ENCODE data around the gene SENP1. TPM values are rescaled to one million over a fixed set of nuclear protein-coding genes. Genes with fewer than 3 reads are reported as not detected.

SENP1 gene
- total RNA-seq, 1 experiment from 2014 or later = 44.5 TPM

GRCh38 chr12:48106681-48107613 is 1.1 kb upstream of the SENP1 start:
- Histone ChIP-seq H2AFZ (ENCODE audit: low read length) (peak overlapping the region; percentile 44; the same call in 1 of the 2 replicates), H3K27ac (ENCODE audit: low read length) (peak overlapping the region; percentile 91), H3K9me2 (replicated peaks; ENCODE audit: insufficient read depth, low read length) (no peaks in the 10 kb centered on the region), H3K4me3 (ENCODE audit: low read length) (peak overlapping the region; percentile 77), H3K27me3 (ENCODE audit: low read length) (no peaks in the 10 kb centered on the region), H3K79me2 (ENCODE audit: low read length) (peaks cover 56% of the 10 kb centered on the region), H3K9me3 (ENCODE audit: low read length) (no peaks in the 10 kb centered on the region), H3K36me3 (ENCODE audit: insufficient read depth, low read length) (no peaks in the 10 kb centered on the region), H4K20me1 (ENCODE audit: insufficient read depth, low read depth, low read length) (no peaks in the 10 kb centered on the region), H3K9ac (ENCODE audit: low read length) (peak overlapping the region; percentile 92), H3K4me1 (ENCODE audit: low read length) (peaks cover 45% of the 10 kb centered on the region), H3K4me2 (ENCODE audit: low read depth, low read length, poor library complexity, severe bottlenecking) (peak overlapping the region; percentile 94)
- DNase-seq = peak; percentile 69

GRCh38 chr12:48105321-48105866 is 485 bp downstream of the SENP1 start:
- Histone ChIP-seq H2AFZ (ENCODE audit: low read length) (peak overlapping the region; percentile 58; the same call in 1 of the 2 replicates), H3K79me2 (ENCODE audit: low read length) (peaks cover 71% of the 10 kb centered on the region), H3K9ac (ENCODE audit: low read length) (peak overlapping the region; percentile 92), H3K4me3 (ENCODE audit: low read length) (peak overlapping the region; percentile 77), H3K9me2 (replicated peaks; ENCODE audit: insufficient read depth, low read length) (no peaks in the 10 kb centered on the region), H3K4me2 (ENCODE audit: low read depth, low read length, poor library complexity, severe bottlenecking) (peak overlapping the region; percentile 94), H3K27ac (ENCODE audit: low read length) (peak overlapping the region; percentile 91), H3K9me3 (ENCODE audit: low read length) (no peaks in the 10 kb centered on the region), H3K36me3 (ENCODE audit: insufficient read depth, low read length) (no peaks in the 10 kb centered on the region), H4K20me1 (ENCODE audit: insufficient read depth, low read depth, low read length) (no peaks in the 10 kb centered on the region), H3K4me1 (ENCODE audit: low read length) (peaks cover 52% of the 10 kb centered on the region), H3K27me3 (ENCODE audit: low read length) (no peaks in the 10 kb centered on the region)
- peak; percentile 84 for DNase-seq

GRCh38 chr12:48104531-48104930 is 1.3 kb downstream of the SENP1 start:
- Histone ChIP-seq H3K4me3 (ENCODE audit: low read length) (peak overlapping the region; percentile 77), H3K27ac (ENCODE audit: low read length) (peak overlapping the region; percentile 91), H3K36me3 (ENCODE audit: insufficient read depth, low read length) (no peaks in the 10 kb centered on the region; the same call in 1 of the 2 replicates)

GRCh38 chr12:48092611-48093010 is 13.3 kb downstream of the SENP1 start:
- Histone ChIP-seq H4K20me1 (ENCODE audit: insufficient read depth, low read depth, low read length) (no peaks in the 10 kb centered on the region), H3K4me1 (ENCODE audit: low read length) (peaks cover 25% of the 10 kb centered on the region), H3K27me3 (ENCODE audit: low read length) (no peaks in the 10 kb centered on the region), H3K4me3 (ENCODE audit: low read length) (no peak overlapping the region), H3K79me2 (ENCODE audit: low read length) (peaks cover 49% of the 10 kb centered on the region), H3K36me3 (ENCODE audit: insufficient read depth, low read length) (peaks cover 51% of the 10 kb centered on the region), H3K9me2 (replicated peaks; ENCODE audit: insufficient read depth, low read length) (no peaks in the 10 kb centered on the region), H3K9me3 (ENCODE audit: low read length) (no peaks in the 10 kb centered on the region), H3K4me2 (ENCODE audit: low read depth, low read length, poor library complexity, severe bottlenecking) (no peak overlapping the region), H2AFZ (ENCODE audit: low read length) (no peak overlapping the region), H3K9ac (ENCODE audit: low read length) (no peak overlapping the region), H3K27ac (ENCODE audit: low read length) (no peak overlapping the region)
- DNase-seq = no peak

More at GRCh38 chr12:48104531-48104930, 1.3 kb downstream of the SENP1 start:
- H3K9me2 ChIP-seq (replicated peaks; ENCODE audit: insufficient read depth, low read length) = no peaks in the 10 kb centered on the region
- peak; percentile 63 for DNase-seq
- H3K9me3 ChIP-seq (ENCODE audit: low read length) = no peaks in the 10 kb centered on the region
- no peaks in the 10 kb centered on the region for H3K27me3 ChIP-seq (ENCODE audit: low read length)
- peaks cover 80% of the 10 kb centered on the region for H3K79me2 ChIP-seq (ENCODE audit: low read length)
- H3K4me2 ChIP-seq (ENCODE audit: low read depth, low read length, poor library complexity, severe bottlenecking) = peak overlapping the region; percentile 94
- H3K9ac ChIP-seq (ENCODE audit: low read length) = peak overlapping the region; percentile 92
- H3K4me1 ChIP-seq (ENCODE audit: low read length) = peaks cover 52% of the 10 kb centered on the region
- no peak overlapping the region for H2AFZ ChIP-seq (ENCODE audit: low read length)
- H4K20me1 ChIP-seq (ENCODE audit: insufficient read depth, low read depth, low read length) = no peaks in the 10 kb centered on the region

GRCh38 chr12:48086327-48086726 is 19.6 kb downstream of the SENP1 start:
- Histone ChIP-seq H3K4me1 (ENCODE audit: low read length) (peaks cover 46% of the 10 kb centered on the region), H3K9me3 (ENCODE audit: low read length) (no peaks in the 10 kb centered on the region), H3K27me3 (ENCODE audit: low read length) (no peaks in the 10 kb centered on the region), H3K9me2 (replicated peaks; ENCODE audit: insufficient read depth, low read length) (no peaks in the 10 kb centered on the region), H3K4me3 (ENCODE audit: low read length) (no peak overlapping the region), H2AFZ (ENCODE audit: low read length) (no peak overlapping the region), H3K79me2 (ENCODE audit: low read length) (peaks cover 13% of the 10 kb centered on the region; the same call in 1 of the 2 replicates), H4K20me1 (ENCODE audit: insufficient read depth, low read depth, low read length) (no peaks in the 10 kb centered on the region), H3K9ac (ENCODE audit: low read length) (no peak overlapping the region), H3K27ac (ENCODE audit: low read length) (peak overlapping the region; percentile 11; the same call in 1 of the 2 replicates), H3K4me2 (ENCODE audit: low read depth, low read length, poor library complexity, severe bottlenecking) (no peak overlapping the region), H3K36me3 (ENCODE audit: insufficient read depth, low read length) (peaks cover 44% of the 10 kb centered on the region)
- no peak for DNase-seq

- Histone ChIP-seq H3K9ac (ENCODE audit: low read length) (0 out of 2 replicates have a peak overlapping the region, but pooled peaks have one; percentile 1), H4K20me1 (ENCODE audit: insufficient read depth, low read depth, low read length) (no peaks in the 10 kb centered on the region), H3K4me3 (ENCODE audit: low read length) (no peak overlapping the region), H3K9me2 (replicated peaks; ENCODE audit: insufficient read depth, low read length) (no peaks in the 10 kb centered on the region), H2AFZ (ENCODE audit: low read length) (no peak overlapping the region), H3K4me2 (ENCODE audit: low read depth, low read length, poor library complexity, severe bottlenecking) (no peak overlapping the region), H3K4me1 (ENCODE audit: low read length) (peaks cover 37% of the 10 kb centered on the region), H3K79me2 (ENCODE audit: low read length) (peaks cover 8% of the 10 kb centered on the region; the same call in 1 of the 2 replicates), H3K27ac (ENCODE audit: low read length) (peak overlapping the region; percentile 48), H3K36me3 (ENCODE audit: insufficient read depth, low read length) (peaks cover 46% of the 10 kb centered on the region), H3K9me3 (ENCODE audit: low read length) (no peaks in the 10 kb centered on the region), H3K27me3 (ENCODE audit: low read length) (no peaks in the 10 kb centered on the region)
- DNase-seq = no peak
These were observed 20.9 kb downstream of the SENP1 start for GRCh38 chr12:48084841-48085460.

- peak; percentile 68 for DNase-seq
- Histone ChIP-seq H3K4me2 (ENCODE audit: low read depth, low read length, poor library complexity, severe bottlenecking) (no peak overlapping the region), H3K36me3 (ENCODE audit: insufficient read depth, low read length) (peaks cover 44% of the 10 kb centered on the region), H2AFZ (ENCODE audit: low read length) (no peak overlapping the region), H4K20me1 (ENCODE audit: insufficient read depth, low read depth, low read length) (no peaks in the 10 kb centered on the region), H3K4me3 (ENCODE audit: low read length) (no peak overlapping the region), H3K4me1 (ENCODE audit: low read length) (peaks cover 28% of the 10 kb centered on the region), H3K9me2 (replicated peaks; ENCODE audit: insufficient read depth, low read length) (no peaks in the 10 kb centered on the region), H3K9me3 (ENCODE audit: low read length) (no peaks in the 10 kb centered on the region), H3K27ac (ENCODE audit: low read length) (no peak overlapping the region), H3K79me2 (ENCODE audit: low read length) (peaks cover 5% of the 10 kb centered on the region; the same call in 1 of the 2 replicates), H3K9ac (ENCODE audit: low read length) (no peak overlapping the region), H3K27me3 (ENCODE audit: low read length) (no peaks in the 10 kb centered on the region)
These were observed 21.8 kb downstream of the SENP1 start for GRCh38 chr12:48084066-48084465.

- no peak overlapping the region for H3K4me3 ChIP-seq (ENCODE audit: low read length)
- no peaks in the 10 kb centered on the region for H4K20me1 ChIP-seq (ENCODE audit: insufficient read depth, low read depth, low read length)
- no peak overlapping the region for H3K4me2 ChIP-seq (ENCODE audit: low read depth, low read length, poor library complexity, severe bottlenecking)
- DNase-seq = no peak
- no peaks in the 10 kb centered on the region for H3K9me3 ChIP-seq (ENCODE audit: low read length)
- no peak overlapping the region for H3K9ac ChIP-seq (ENCODE audit: low read length)
- peaks cover 36% of the 10 kb centered on the region for H3K36me3 ChIP-seq (ENCODE audit: insufficient read depth, low read length)
- no peak overlapping the region for H2AFZ ChIP-seq (ENCODE audit: low read length)
- no peak overlapping the region for H3K27ac ChIP-seq (ENCODE audit: low read length)
- peaks cover 5% of the 10 kb centered on the region; the same call in 1 of the 2 replicates for H3K79me2 ChIP-seq (ENCODE audit: low read length)
- H3K4me1 ChIP-seq (ENCODE audit: low read length) = peaks cover 15% of the 10 kb centered on the region
- H3K9me2 ChIP-seq (replicated peaks; ENCODE audit: insufficient read depth, low read length) = no peaks in the 10 kb centered on the region
- no peaks in the 10 kb centered on the region for H3K27me3 ChIP-seq (ENCODE audit: low read length)
These were observed 25.1 kb downstream of the SENP1 start for GRCh38 chr12:48080821-48081220.
